ENCODE measurements around the gene CDT1.
"Not testable (repeated sequence)": the region's sequence is repeated elsewhere in the genome, so short reads cannot be mapped to it uniquely, and the experiment has no call there.

CDT1 gene

GRCh38 chr16:88782454-88783390 lies 20.9 kb upstream of the CDT1 start:
- peak; percentile 47 to 50 for DNase-seq (ENCODE audit: low read depth in 2 of 2, low spot score in 1 of 2)

GRCh38 chr16:88783391-88784073 lies 20.1 kb upstream of the CDT1 start:
- no peak for DNase-seq (ENCODE audit: low read depth in 2 of 2, low spot score in 1 of 2)

DNA sequence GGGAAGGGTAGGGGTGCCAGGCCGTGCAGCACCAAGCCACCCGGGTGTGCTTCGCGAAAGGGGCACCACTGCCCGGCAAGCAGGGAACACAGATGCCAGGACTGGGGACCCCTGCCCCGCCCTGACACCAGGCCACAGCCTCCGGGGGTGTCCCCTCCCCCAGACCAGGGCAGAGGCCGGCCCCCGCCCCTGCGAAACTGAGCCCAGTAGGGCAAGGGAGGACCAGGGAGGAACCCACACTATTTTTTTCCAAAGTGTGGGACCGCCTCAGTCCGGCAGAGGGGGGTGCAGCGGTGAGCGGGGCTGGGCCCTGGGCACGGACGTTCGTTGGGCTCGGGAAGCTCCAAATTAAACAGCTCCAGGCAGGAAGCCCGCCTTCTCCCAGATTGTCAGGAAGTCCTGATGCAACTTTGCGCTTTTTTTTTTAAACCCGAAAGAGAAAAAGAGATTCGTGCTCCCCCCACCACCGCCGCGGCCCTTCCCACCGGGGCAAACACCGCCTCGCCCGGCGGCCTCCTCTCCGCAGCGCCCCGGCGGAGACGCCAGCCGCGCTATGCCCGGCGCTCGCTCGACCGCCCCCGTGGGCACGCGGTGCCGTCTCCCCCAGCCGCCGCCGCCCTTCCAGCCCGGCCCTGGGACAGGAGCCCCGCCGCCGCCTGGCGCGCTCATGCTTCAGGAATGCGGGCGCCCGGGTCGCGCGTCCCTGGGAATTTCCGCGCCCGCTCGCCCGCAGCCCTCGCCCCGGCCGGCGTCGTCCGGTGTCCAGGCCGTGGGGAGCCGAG lies 19.3 kb upstream of the CDT1 start:
- no peak for DNase-seq (ENCODE audit: low read depth in 2 of 2, low spot score in 1 of 2)

GRCh38 chr16:88784856-88785105 lies 18.8 kb upstream of the CDT1 start:
- DNase-seq (ENCODE audit: low read depth in 2 of 2, low spot score in 1 of 2) = no peak

DNA sequence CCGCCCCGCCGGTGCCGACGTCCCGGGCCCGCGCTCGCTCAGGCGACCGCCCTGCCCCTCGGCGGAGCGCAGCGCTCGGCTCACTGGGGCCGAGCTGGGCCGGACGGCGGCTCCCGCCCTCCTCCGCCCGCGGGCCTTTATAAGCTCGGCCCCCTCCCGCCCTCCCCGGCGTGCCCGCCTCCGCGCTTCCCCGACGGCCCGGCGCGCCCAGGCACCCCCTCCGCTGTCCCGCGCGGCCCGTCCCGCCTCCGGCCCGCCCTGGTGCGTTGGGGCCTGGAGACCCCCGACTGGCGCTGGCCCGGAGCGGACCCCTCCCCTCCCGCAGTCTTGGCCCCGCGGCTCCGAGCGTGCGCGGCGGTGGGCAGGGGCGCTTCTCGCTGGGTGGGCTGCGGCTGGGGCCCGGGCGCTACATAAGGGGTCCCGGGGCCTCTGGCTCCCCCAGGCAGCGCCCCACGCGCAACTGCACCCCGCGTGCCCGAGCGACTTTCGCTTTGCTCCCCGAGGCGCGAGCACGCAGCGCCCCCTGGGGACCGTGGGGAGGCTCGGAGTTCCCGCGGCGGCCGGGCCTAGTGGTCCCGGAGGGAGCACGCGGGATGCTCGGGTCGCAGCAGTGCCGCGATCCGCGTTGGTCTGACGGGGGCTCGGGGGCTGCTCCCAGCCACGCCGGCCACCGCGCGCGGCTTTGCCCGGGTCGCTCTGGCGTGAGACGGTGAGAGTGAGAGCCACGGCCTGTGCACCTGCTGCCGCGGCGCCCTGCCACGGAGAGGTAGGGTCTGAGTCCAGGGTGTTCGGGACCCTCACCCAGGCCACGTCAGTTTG lies 18.3 kb upstream of the CDT1 start, which contains the start of gene PIEZO1:
Gene PIEZO1, minus strand, starts transcription at position 115 of the 819 bp plus-strand sequence. CDS start 256 bp downstream, outside the sequence.
- DNase-seq (ENCODE audit: low read depth in 2 of 2, low spot score in 1 of 2) = peak; percentile 69 to 74

GRCh38 chr16:88787579-88788314 lies 15.8 kb upstream of the CDT1 start:
- DNase-seq (ENCODE audit: low read depth in 2 of 2, low spot score in 1 of 2) = no peak

DNA sequence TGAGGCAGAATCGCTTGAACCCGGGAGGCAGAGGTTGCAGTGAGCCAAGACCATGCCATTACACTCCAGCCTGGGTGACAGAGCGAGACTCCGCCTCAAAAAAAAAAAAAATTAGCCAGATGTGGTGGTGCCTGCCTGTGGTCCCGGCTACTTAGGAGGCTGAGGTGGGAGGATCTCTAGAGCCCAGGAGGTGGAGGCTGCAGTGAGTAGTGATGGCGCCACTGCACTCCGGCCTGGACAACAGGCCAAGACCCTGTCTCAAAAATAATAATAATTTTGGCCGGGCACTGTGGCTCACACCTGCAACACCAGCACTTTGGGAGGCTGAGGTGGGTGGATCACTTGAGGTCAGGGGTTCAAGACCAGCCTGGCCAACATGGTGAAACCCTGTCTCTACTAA lies 14.8 kb upstream of the CDT1 start:
- DNase-seq (ENCODE audit: low read depth in 2 of 2, low spot score in 1 of 2) = not testable (repeated sequence)

- no peak for DNase-seq (ENCODE audit: low read depth in 2 of 2, low spot score in 1 of 2)
Observed at GRCh38 chr16:88789594-88789993, 14.0 kb upstream of the CDT1 start.

- no peak for DNase-seq (ENCODE audit: low read depth in 2 of 2, low spot score in 1 of 2)
Observed at GRCh38 chr16:88790312-88791211, 13.0 kb upstream of the CDT1 start.

- DNase-seq (ENCODE audit: low read depth in 2 of 2, low spot score in 1 of 2) = no peak
Observed at GRCh38 chr16:88792078-88792550, 11.5 kb upstream of the CDT1 start.

DNA sequence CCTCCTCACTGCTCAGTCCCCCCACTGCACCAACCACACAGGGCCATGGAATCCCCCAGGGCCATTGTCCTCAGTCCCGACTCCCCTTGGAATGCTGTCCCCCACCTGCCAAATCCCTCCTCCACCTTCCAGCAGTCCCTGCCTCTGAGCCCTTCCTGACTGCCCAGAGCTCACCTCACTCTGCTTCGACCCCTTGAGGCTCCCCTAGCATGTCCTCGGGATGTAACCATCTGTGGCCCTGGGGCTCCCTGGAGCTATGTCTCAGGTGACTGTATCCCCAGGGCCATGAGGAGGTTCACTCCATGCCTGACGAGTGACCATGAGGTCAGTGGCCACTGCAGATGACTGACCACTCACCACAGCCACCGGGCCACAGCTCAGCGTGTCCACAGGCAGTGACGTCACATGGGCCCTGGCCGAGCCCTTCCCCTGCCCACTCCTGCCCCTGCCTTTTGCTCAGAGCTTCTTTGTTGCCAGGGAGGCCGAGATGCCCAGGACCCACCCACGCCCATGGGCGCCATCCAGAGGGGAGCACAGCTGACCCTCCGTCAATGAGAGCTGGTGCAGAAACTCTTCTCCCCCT lies 10.8 kb upstream of the CDT1 start:
- DNase-seq (ENCODE audit: low read depth in 2 of 2, low spot score in 1 of 2) = no peak

DNA sequence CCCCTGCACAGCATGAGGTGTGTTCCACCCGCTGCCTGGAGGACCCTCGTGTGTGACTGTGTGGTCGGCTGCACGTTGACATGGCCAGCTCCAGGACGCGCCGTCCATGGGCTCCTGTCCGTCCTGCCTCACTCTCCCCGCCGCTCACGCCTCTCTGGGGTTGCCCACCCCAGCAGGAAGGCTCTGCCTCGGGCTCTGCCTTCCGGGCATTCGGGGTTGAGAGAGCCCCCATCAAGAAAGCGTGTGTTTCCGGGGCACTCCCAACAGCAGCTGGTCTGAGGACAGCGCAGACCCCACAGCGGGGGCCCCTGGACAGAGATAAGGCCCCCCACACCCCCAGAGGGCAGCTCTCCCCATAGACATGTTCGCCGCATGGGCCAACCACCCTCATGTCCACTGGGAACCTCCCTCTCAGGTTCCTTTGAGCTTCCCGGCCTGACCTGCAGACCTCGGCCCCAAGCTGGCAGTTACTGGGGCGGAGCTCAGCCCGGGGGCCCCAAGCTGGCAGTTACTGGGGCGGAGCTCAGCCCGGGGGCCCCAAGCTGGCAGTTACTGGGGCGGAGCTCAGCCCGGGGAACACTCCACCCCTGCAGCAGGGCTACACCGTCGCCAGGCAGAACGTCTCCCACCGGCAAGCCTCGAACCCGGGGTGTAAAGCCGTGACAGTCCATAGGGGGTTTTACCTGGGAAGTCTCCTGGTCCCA lies 10.2 kb upstream of the CDT1 start:
- no peak for DNase-seq (ENCODE audit: low read depth in 2 of 2, low spot score in 1 of 2)

- no peak for DNase-seq (ENCODE audit: low read depth in 2 of 2, low spot score in 1 of 2)
Observed at GRCh38 chr16:88796278-88796677, 7.3 kb upstream of the CDT1 start.

DNA sequence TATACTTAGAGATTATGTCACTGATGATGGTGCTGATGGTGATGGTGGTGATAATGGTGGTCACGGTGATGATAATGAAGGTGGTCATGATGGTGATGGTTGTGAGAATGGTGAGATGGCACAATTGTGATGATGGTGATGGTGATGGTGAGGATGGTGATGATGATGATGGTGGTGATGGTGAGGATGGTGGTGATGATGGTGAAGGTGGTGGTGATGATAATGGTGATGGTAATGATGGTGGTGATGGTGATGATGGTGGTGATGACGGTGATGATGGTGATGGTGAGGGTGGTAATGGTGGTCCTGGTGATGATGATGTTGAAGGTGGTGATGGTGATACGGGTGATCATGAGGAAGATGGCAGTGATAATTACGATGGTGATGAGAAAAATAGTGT lies 5.5 kb upstream of the CDT1 start:
- no peak for DNase-seq (ENCODE audit: low read depth in 2 of 2, low spot score in 1 of 2)

DNA sequence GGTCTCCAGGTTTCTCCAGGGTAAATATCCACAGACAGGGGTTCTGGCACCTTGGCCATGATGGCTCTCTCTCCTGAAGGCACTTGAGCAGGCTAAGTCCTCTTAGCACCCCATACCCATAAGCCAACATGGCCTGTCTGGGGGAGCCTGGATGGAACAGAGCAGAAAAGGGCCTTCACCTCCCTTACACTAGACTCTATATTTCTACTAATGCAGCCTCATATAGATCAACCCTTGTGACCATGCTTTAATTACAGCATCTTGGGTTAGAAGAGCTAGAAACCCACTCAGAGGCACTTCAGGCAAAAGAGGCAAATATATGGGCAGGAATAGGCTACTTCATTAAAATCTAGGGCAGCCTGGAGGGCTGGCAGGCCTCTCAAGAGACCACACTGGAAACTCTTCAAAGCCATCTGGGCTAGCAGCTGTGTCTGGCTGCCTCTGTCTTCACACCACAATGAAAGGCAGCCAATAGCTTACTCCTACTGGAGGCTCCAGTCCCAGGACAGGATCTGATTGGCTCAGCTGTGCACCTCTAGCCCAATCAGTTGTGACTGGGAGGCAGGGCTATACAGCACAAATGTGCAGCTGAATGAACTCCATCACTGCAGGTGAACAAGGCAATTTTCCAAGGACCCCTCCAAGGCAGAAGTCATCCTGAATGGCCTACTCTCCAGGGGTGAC lies 4.7 kb upstream of the CDT1 start:
- DNase-seq (ENCODE audit: low read depth in 2 of 2, low spot score in 1 of 2) = no peak

DNA sequence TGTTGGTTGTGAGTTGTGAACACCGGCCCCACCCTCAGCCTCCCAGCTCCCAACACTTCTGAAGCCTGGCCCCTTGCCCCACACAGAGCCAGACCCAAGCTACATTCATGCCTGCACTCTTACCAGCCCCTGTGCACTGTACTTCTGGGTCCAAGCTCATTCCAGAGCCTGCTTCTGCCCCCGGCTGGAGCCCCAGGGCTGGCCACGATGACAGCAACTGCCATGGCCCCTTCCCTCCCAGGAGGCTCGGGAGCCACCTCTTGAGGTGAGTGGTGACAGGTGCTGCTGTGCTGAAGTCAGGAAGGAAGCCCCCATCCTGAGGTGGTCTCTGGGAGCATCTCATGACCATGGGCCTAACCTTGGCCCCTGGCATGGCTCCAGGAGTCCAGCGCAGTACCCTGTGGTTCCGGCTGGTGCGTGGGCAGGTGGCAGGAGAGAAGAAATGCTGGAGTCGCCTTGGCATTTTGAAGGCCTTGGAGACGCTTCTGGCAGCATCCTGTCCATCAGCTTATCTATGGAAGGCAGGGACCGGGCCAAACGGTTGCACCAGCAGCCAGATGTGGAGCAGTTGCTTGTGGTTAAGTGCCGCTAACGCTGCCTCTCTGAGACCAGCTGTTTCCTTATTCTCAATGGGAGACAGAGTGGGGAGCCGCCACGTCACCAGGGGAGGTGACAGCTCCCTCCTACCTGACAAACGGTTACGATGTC lies 3.9 kb upstream of the CDT1 start:
- DNase-seq (ENCODE audit: low read depth in 2 of 2, low spot score in 1 of 2) = no peak

DNA sequence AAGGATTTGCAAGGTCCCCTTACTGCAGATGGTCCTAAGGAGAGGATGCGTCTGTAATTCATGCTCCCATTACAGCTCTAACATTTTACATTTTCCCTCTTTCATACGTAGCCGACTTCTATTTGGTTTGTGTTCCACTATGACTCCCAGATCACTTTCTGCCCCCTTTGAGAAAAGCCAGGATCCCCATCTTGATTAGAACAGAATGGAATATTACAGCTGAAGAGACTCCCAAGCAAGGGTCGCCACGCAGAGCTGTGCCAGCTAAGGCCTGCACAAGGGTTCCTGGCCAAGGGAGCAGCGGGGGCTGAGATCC lies 3.4 kb upstream of the CDT1 start:
- no peak for DNase-seq (ENCODE audit: low read depth in 2 of 2, low spot score in 1 of 2)

Data from stimulated activated CD8-positive, alpha-beta memory T cell treated with anti-CD3 and anti-CD28 coated beads, Interleukin-4, amount 100 ng/mL, for 4 hours (primary cell).